GM18505 (cell line): ENCODE measurements around the gene SPTBN1.

ENCODE experiments used
- ATAC-seq: cut with Tn5 transposase; IDR thresholded peaks from one replicate; pipeline ENCODE4 v1.9.1; 2021; ENCODE audit not compliant: unreplicated experiment
- POLR2A ChIP-seq: IDR thresholded peaks from 4 replicates; pipeline ENCODE4 v1.6.1; 2011; ENCODE audit warnings: borderline replicate concordance; ENCODE audit not compliant: insufficient read depth, insufficient read length; ENCODE audit errors: extremely low read depth

SPTBN1 gene

DNA sequence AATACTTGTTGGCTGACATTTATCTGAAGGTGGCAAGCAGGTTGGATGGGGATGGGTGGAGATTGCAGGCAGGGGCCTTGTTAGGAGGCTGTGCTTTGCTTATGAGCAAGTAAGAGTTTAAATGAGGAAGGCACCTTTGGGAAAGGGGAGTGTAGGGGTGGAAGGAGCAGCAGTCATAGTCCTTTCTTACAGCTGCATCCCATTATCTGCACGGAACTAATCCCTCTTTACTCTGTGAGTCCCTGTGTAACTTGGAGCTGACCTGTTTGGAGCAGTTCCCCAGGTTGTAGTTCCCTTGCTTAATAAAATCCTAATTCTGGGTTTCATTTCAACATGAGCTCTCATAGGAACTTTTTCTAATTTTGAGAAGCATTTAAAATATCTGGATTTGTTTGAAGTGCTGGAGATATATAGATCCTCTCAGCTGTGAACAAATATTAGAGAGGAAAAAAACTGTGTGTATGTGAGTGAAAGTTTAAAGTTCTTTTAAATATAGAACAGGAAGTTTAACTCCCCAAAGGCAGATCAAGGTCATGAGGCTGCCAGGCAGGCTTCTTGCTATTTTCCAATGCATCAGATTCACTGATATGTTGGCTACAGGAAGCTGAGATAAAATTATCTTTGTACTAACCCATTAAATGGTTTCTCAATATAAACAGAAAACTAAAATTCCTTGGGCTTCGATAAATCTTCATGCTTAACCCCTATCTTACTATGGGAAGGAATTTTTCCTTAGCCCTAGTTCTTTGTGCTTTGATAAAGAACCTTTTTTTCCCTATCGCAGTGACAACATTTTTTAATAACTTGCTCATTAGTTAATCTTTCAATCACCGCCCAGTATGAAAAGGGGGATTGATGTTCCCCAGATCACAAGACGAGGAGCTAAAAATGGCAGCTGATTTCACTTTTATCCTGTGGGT, 162.8 kb downstream of the SPTBN1 start:
- TF ChIP-seq POLR2A = no peak
- ATAC-seq = no peak

DNA sequence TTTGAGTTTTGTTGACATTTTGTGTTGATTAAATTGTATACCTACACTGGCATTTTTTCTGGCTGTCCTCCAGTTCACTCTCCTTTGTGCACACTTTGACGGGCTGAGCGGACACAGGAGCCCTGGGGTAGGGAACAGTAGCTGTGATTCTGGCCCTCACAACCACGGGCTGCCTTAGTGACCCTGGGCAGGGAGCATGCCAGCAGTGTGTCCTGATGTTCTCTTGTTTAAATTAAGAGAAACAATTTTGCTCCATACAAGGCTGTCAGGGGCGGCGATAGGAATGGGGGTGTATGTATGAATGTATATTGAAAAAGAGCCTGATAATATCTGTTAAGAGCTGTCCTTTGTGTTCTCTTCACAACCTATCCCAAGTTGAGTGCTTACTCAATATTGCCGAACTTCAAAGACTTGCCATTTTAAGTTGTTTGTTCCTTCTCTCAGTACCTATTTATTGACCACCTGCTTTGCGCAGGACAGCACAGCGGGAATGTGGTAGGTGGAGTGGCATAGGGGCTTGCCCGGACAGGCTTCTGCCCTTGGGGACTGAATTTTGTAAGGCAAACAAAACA, 163.6 kb downstream of the SPTBN1 start:
- no peak for TF ChIP-seq POLR2A
- ATAC-seq = no peak

DNA sequence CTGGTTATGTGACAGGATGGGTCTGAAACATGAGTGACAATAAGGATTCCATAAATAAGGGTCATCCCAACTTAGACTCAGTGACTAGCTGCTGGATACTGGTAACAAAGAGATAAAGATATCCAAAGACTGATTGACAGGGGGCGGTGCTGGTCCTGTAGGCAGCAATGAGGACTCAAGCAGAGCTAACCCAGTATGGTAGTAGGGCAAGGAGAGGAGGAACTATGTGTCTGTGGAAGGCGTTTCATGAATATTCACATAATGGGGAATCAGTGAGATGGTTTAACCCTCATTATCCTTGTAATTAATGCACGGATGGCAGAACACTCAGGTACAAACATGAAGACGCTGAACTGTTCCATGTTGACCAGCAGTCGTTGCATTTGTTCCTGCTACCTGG, 164.8 kb downstream of the SPTBN1 start:
- no peak for ATAC-seq
- no peak for TF ChIP-seq POLR2A

DNA sequence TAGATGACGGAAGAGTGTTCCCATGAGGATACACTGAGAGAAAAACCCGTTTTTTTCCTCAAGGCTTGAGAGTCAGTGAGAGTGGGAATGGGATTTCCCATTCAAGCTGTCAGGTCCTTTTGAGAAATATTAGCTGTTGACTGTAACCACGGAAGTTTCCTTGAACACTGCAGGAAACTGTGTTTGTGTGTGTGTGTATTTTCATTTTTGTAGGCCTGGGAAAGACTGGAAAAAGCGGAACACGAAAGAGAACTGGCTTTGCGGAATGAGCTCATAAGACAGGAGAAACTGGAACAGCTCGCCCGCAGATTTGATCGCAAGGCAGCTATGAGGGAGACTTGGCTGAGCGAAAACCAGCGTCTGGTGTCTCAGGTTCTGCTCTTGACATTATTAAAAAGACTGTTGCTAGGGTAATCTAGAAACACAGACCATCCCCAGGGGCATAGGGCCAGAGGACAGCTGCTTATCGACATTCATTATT, 168.5 kb downstream of the SPTBN1 start:
- ATAC-seq = no peak
- TF ChIP-seq POLR2A = no peak

DNA sequence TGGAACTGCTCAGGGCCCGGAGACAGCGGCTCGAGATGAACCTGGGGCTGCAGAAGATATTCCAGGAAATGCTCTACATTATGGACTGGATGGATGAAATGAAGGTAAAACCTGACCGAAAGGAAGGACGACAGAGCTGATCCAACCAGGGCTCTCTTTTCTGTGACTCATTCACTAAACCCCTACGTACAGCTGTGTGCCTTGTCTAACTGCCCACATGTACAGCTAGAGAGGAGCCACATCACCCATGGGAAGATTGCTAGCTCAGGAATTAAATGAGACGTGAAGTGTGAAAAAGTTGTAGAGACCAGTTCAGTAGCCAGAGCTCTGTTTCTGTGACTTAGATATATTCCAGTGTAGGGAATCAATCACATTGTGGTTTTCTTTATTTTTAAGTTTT, 170.0 kb downstream of the SPTBN1 start:
- no peak for TF ChIP-seq POLR2A
- ATAC-seq = no peak

DNA sequence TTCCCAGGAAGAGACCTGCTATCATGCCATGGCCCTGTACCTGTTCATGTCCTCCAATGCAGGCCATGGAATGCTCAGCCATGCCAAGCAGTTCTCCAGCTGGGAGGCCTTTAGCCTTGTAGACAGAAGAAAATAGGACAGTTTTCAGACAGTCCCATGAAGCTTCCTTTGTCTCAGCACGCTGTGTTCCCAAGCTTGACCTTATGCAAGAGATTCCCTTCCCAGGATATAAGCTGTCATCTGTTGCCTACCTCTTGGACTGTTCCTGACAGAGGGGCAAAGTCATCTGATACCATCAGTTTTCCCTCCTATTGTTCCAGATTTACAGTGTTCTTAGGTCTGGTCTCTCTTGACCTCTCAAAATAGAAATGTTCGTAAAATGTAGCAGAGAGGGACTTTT, 170.8 kb downstream of the SPTBN1 start:
- ATAC-seq = no peak

DNA sequence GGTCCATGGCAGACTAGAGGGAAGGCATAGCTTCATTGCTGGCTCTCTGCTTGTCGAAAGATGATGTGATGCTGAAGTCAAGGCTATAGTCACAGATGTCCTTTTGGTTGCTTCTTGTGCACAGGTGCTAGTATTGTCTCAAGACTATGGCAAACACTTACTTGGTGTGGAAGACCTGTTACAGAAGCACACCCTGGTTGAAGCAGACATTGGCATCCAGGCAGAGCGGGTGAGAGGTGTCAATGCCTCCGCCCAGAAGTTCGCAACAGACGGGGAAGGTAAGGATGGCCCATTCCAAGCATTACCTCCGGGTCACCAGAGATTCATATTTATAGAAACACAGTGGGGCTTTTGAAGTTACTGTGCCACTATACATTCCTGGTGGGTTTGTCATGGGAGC, 171.8 kb downstream of the SPTBN1 start:
- no peak for ATAC-seq
- TF ChIP-seq POLR2A = no peak

More for the DNA sequence above, 170.8 kb downstream of the SPTBN1 start:
- TF ChIP-seq POLR2A = no peak

DNA sequence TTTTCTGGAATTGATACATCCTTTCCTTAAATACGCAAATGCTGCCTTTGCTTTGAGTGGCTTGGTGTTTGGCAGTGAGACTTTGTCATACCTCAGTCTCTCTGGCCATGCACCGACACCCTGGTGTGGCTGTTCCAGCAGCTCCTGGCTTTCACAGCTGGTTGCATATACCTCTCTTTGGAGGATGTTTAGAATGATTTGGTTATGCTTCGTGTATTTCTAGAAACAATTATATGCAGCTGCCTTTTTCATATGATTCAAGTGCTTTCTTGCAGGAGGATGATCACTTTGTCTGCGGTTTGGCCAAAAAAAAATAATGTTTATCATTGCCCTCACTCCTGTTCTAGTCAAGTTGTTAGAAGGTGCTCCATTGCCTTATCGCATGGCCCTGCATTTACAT, 172.3 kb downstream of the SPTBN1 start:
- peak; percentile 59 for ATAC-seq
- TF ChIP-seq POLR2A = no peak

DNA sequence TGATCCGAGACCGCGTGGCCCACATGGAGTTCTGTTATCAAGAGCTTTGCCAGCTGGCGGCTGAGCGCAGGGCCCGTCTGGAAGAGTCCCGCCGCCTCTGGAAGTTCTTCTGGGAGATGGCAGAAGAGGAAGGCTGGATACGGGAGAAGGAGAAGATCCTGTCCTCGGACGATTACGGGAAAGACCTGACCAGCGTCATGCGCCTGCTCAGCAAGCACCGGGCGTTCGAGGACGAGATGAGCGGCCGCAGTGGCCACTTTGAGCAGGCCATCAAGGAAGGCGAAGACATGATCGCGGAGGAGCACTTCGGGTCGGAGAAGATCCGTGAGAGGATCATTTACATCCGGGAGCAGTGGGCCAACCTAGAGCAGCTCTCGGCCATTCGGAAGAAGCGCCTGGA, 172.8 kb downstream of the SPTBN1 start:
- no peak for TF ChIP-seq POLR2A
- no peak for ATAC-seq

DNA sequence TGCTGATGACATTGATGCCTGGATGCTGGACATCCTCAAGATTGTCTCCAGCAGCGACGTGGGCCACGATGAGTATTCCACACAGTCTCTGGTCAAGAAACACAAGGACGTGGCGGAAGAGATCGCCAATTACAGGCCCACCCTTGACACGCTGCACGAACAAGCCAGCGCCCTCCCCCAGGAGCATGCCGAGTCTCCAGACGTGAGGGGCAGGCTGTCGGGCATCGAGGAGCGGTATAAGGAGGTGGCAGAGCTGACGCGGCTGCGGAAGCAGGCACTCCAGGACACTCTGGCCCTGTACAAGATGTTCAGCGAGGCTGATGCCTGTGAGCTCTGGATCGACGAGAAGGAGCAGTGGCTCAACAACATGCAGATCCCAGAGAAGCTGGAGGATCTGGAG, 173.3 kb downstream of the SPTBN1 start:
- TF ChIP-seq POLR2A = no peak

DNA sequence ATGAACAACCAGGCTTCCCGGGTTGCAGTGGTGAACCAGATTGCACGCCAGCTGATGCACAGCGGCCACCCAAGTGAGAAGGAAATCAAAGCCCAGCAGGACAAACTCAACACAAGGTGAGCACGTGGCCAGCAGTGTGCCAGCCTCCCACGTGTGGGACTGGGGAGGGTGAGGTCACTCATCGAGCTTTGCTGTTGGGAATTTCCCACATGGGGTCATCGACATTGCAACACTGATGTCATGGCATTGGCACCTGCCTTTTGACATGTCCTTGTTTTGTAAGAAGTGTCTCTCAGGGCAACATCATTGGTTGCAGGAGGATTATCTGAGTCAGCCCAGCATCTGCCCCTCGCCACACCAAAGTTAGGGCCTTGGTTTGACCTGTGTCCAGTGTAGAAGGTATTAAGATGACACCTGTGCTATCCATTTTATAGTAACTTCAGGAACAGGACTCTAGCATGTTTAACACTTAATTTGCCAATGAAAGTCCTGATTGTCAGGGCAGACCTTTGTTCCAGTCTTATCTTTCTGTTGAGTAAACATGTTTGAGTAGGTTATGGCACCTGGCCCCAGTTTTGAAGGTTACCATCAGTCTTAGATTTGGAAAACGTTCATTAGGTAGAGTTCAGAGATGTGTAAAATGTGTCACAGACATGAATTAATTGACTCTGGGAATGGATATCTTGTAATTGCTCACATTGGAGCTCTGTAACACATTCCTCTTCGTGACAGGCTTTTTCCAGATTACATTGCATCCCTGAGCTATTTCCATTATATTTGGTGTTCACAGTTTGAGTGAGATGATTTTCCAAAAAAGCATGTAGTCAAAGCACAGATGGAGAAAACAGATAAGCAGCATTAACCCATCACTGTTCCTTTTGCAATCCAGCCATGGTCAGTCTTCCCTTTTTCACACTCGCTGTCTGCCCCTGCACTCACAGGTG, 174.1 kb downstream of the SPTBN1 start:
- ATAC-seq = no peak
- TF ChIP-seq POLR2A = no peak

More for the DNA sequence above, 173.3 kb downstream of the SPTBN1 start:
- ATAC-seq = no peak

DNA sequence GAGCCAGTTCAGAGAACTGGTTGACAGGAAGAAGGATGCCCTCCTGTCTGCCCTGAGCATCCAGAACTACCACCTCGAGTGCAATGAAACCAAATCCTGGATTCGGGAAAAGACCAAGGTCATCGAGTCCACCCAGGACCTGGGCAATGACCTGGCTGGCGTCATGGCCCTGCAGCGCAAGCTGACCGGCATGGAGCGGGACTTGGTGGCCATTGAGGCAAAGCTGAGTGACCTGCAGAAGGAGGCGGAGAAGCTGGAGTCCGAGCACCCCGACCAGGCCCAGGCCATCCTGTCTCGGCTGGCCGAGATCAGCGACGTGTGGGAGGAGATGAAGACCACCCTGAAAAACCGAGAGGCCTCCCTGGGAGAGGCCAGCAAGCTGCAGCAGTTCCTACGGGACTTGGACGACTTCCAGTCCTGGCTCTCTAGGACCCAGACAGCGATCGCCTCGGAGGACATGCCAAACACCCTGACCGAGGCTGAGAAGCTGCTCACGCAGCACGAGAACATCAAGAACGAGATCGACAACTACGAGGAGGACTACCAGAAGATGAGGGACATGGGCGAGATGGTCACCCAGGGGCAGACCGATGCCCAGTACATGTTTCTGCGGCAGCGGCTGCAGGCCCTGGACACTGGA, 174.9 kb downstream of the SPTBN1 start:
- ATAC-seq = no peak
- no peak for TF ChIP-seq POLR2A

DNA sequence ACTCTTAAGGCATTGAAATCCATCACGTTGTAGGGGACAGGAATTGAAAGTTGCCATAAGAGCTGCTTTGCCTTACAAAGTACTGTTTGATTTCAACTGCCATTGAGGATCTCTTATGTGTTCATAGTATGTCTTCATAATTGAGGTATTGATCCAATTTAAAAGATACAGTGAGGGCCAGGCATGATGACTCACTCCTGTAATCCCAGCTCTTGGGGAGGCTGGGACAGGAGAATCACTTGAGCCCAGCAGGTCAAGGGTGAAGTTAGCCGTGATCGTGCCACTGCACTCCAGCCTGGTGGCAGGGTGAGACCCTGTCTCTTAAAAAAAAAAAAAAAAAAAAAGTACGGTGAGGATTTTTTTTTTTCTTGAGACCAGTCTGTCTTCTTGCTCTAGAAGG, 175.6 kb downstream of the SPTBN1 start:
- ATAC-seq = no peak

More for the DNA sequence above, 175.6 kb downstream of the SPTBN1 start:
- TF ChIP-seq POLR2A = no peak
